ENCODE results near the gene RNMT. TPM values are rescaled to one million over a fixed set of nuclear protein-coding genes. Genes with fewer than 3 reads are reported as not detected.

The RNMT gene
- total RNA-seq, 4 donors from 2014 or later = 18.1 to 29.1 (median 23.7) TPM

GRCh38 chr18:13793819-13794218 is 67.3 kb downstream of the RNMT start:
- WGBS = 42% methylated on average over 7 of the region's 7 CpGs
- no peak for DNase-seq (ENCODE audit: low spot score in 2 of 2)
- Histone ChIP-seq H3K27me3 (peaks cover 13% of the 10 kb centered on the region), H3K9me3 (no peaks in the 10 kb centered on the region), H3K27ac (no peak overlapping the region), H3K4me3 (no peak overlapping the region), H3K36me3 (no peaks in the 10 kb centered on the region), H3K4me1 (no peaks in the 10 kb centered on the region)
- TF ChIP-seq EP300 (IDR thresholded peaks at IDR 0.05) (no peak), POLR2AphosphoS5 (IDR thresholded peaks at IDR 0.05) (no peak), CTCF (IDR thresholded peaks at IDR 0.05) (no peak), POLR2A (IDR thresholded peaks at IDR 0.05) (no peak)

- WGBS = 62% methylated on average over 14 of the region's 14 CpGs
Observed at GRCh38 chr18:13796515-13796914, 70.0 kb downstream of the RNMT start.

GRCh38 chr18:13797157-13797611 is 70.7 kb downstream of the RNMT start:
- H3K9me3 ChIP-seq = no peaks in the 10 kb centered on the region
- DNase-seq (ENCODE audit: low spot score in 2 of 2) = no peak
- no peak overlapping the region for H3K27ac ChIP-seq
- H3K36me3 ChIP-seq = no peaks in the 10 kb centered on the region
- H3K27me3 ChIP-seq = peaks cover 19% of the 10 kb centered on the region
- H3K4me3 ChIP-seq = no peak overlapping the region
- peaks cover 10% of the 10 kb centered on the region for H3K4me1 ChIP-seq
- TF ChIP-seq CTCF (IDR thresholded peaks at IDR 0.05) = no peak
- no peak for TF ChIP-seq EP300 (IDR thresholded peaks at IDR 0.05)
- TF ChIP-seq POLR2A (IDR thresholded peaks at IDR 0.05) = no peak
- TF ChIP-seq POLR2AphosphoS5 (IDR thresholded peaks at IDR 0.05) = no peak
- 28% methylated on average over 3 of the region's 3 CpGs for WGBS

More at GRCh38 chr18:13796515-13796914, 70.0 kb downstream of the RNMT start:
- no peak for TF ChIP-seq CTCF (IDR thresholded peaks at IDR 0.05)
- no peak for TF ChIP-seq POLR2AphosphoS5 (IDR thresholded peaks at IDR 0.05)
- TF ChIP-seq EP300 (IDR thresholded peaks at IDR 0.05) = no peak
- TF ChIP-seq POLR2A (IDR thresholded peaks at IDR 0.05) = no peak
- H3K27ac ChIP-seq = no peak overlapping the region
- no peak overlapping the region for H3K4me3 ChIP-seq
- no peaks in the 10 kb centered on the region for H3K36me3 ChIP-seq
- DNase-seq (ENCODE audit: low spot score in 2 of 2) = no peak
- peaks cover 10% of the 10 kb centered on the region for H3K4me1 ChIP-seq
- no peaks in the 10 kb centered on the region for H3K9me3 ChIP-seq
- H3K27me3 ChIP-seq = peaks cover 19% of the 10 kb centered on the region

- H3K4me3 ChIP-seq = no peak overlapping the region
- peaks cover 20% of the 10 kb centered on the region for H3K27me3 ChIP-seq
- H3K9me3 ChIP-seq = no peaks in the 10 kb centered on the region
- TF ChIP-seq POLR2A (IDR thresholded peaks at IDR 0.05) (no peak), CTCF (IDR thresholded peaks at IDR 0.05) (no peak), POLR2AphosphoS5 (IDR thresholded peaks at IDR 0.05) (no peak), EP300 (IDR thresholded peaks at IDR 0.05) (no peak)
- H3K27ac ChIP-seq = no peak overlapping the region
- H3K36me3 ChIP-seq = no peaks in the 10 kb centered on the region
- DNase-seq (ENCODE audit: low spot score in 2 of 2) = no peak
- H3K4me1 ChIP-seq = peaks cover 10% of the 10 kb centered on the region
- 93% methylated on average over 9 of the region's 11 CpGs for WGBS
Observed at GRCh38 chr18:13799396-13799795, 72.9 kb downstream of the RNMT start.

- 14% methylated on average over 28 of the region's 30 CpGs for WGBS
- Histone ChIP-seq H3K9me3 (no peaks in the 10 kb centered on the region), H3K27ac (no peak overlapping the region), H3K27me3 (peaks cover 25% of the 10 kb centered on the region), H3K4me1 (peaks cover 10% of the 10 kb centered on the region), H3K36me3 (no peaks in the 10 kb centered on the region), H3K4me3 (peak overlapping the region; percentile 38)
- no peak for DNase-seq (ENCODE audit: low spot score in 2 of 2)
- TF ChIP-seq CTCF (IDR thresholded peaks at IDR 0.05) = peak in 1 of 2 donors; percentile 35
- TF ChIP-seq EP300 (IDR thresholded peaks at IDR 0.05) = no peak
Observed at GRCh38 chr18:13800505-13801259, 74.2 kb downstream of the RNMT start.
